Measurements from ENCODE around the gene CTDSP1.

- TF ChIP-seq CTCF (IDR thresholded peaks at IDR 0.05) (no peak), POLR2A (IDR thresholded peaks at IDR 0.05) (no peak)
These were observed 14.7 kb upstream of the CTDSP1 start for GRCh38 chr2:218384975-218385374.

All from tibial nerve (tissue), 3 donors.